HL-60 (cell line): ENCODE measurements around the gene TMEM126A.
A peak's percentile ranks its signal among the peaks of the same experiment; 100 is the strongest.

Experiments
- DNase-seq, 2 experiments: peaks; one replicate each; pipeline ENCODE4 v3.0.0-alpha.2; 2010 to 2020; ENCODE audit warnings: low read depth in 1 of 2, low spot score in 1 of 2
- H3K27ac ChIP-seq: fragments of 250-450 bp; sonication (Bioruptor Pico); replicated peaks from 2 replicates; pipeline ENCODE4 v1.5.1; 2020; ENCODE audit warnings: mild to moderate bottlenecking, moderate library complexity
- H3K27me3 ChIP-seq: fragments of 250-450 bp; sonication (Bioruptor Pico); 2 replicates; pipeline ENCODE4 v1.5.1; 2021; ENCODE audit warnings: mild to moderate bottlenecking, moderate library complexity; ENCODE audit not compliant: insufficient read depth, poor library complexity, severe bottlenecking
- H3K4me3 ChIP-seq: replicated peaks from 2 replicates; pipeline ENCODE4 v1.5.1; 2011; ENCODE audit warnings: mild to moderate bottlenecking, control low read depth, low read length; ENCODE audit not compliant: insufficient read depth
- CTCF ChIP-seq: IDR thresholded peaks from one replicate; pipeline ENCODE4 v1.5.1; 2011; ENCODE audit warnings: low read length, control low read depth, inconsistent platforms; ENCODE audit not compliant: insufficient read depth
- GABPA ChIP-seq: IDR thresholded peaks from 2 replicates; pipeline ENCODE4 v1.6.1; 2012; ENCODE audit warnings: low read depth
- POLR2AphosphoS5 ChIP-seq: IDR thresholded peaks from 2 replicates; pipeline ENCODE4 v1.6.1; 2012; ENCODE audit warnings: low read depth
- REST ChIP-seq: IDR thresholded peaks from 2 replicates; pipeline ENCODE4 v1.6.1; 2012; ENCODE audit warnings: low read depth; ENCODE audit not compliant: insufficient replicate concordance
- SPI1 ChIP-seq: IDR thresholded peaks from 2 replicates; pipeline ENCODE4 v1.6.1; 2012; ENCODE audit warnings: low read depth, mild to moderate bottlenecking, borderline replicate concordance

Gene TMEM126A

DNA sequence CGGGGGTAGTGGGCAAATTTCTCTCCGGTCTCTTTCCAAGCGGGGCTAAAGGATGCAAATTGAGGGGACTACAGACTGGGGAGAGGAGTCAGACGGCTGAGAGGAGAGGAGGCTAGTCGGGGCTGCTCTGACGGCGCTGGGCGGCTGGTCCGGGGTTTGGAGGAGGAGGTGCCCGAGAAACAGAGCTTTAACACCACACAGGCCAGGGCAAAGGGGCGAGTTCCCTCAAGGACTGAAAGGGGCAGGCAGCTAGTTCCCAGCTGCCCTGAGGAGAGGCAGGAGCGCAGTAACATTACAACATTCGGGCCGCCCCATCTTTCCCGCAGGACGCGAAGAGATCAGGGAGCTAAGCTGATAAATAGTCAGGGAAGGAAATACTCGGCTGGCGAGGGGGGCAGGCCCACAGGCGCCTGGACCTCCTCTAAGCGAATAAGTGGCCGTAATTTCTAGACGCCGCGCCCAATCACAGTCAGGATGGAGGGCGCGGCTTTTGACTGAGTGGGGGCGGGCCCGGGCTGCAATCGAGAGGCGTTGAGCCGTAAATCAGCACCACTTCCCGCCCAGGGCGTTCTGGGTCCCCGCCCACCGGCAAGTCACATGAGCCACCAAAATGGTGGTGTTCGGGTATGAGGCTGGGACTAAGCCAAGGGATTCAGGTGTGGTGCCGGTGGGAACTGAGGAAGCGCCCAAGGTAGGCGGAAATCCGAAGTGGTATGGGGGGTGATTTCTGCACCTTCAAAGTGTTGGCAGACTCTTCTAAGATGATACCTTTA lies 19.6 kb upstream of the TMEM126A start, which contains the start of gene TMEM126B:
TSS of gene TMEM126B (plus strand) at position 596 of the 773 bp plus-strand sequence. CDS start at position 611, 15 bp downstream.
- TF ChIP-seq POLR2AphosphoS5 (peak; percentile 87), CTCF (no peak), GABPA (no peak), REST (peak; percentile 54), SPI1 (peak; percentile 43; the same call in 1 of the 2 replicates)
- peak within 1 kb of the TSS; percentile 73 for H3K27ac ChIP-seq
- DNase-seq = peak; percentile 85 to 97
- H3K27me3 ChIP-seq = no peaks in the 10 kb centered on the region
- H3K4me3 ChIP-seq = peak within 1 kb of the TSS; percentile 87

DNA sequence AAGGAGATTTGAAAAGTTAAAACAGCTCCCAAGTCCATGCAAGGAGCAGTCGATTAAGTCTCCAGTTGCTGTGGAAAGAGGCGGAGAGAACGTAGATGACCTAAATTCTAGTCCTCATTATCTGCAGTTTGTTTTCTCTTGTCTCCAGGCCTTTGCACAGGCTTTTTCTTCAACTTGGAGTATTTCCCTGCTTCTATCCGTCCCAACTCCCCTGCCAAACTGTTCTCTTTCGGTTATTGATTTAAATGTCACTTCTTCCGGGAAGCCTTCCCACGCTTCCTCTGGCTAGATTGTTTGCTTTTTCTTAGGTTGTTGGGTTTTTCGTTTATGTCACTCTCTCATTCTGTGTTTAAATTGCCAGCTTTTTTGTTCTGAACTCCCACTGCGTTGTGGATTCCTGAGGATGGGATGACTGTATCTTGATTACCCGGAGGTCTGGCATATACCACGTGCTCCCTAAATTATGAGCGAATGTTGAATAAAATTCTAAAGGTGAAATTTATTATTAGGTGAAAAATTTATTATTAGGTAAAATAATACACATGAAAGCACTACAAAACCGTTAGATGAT lies 18.9 kb upstream of the TMEM126A start:
- TF ChIP-seq CTCF (no peak), REST (no peak), SPI1 (no peak), POLR2AphosphoS5 (no peak), GABPA (no peak)
- peak overlapping the region; percentile 73 for H3K27ac ChIP-seq
- no peak for DNase-seq

GRCh38 chr11:85634747-85635146 lies 13.0 kb upstream of the TMEM126A start:
- TF ChIP-seq GABPA (no peak), SPI1 (no peak), REST (no peak), CTCF (no peak), POLR2AphosphoS5 (no peak)
- Histone ChIP-seq H3K27me3 (no peaks in the 10 kb centered on the region), H3K27ac (no peak overlapping the region), H3K4me3 (no peak overlapping the region)
- DNase-seq = no peak

More for the DNA sequence above, 18.9 kb upstream of the TMEM126A start:
- no peaks in the 10 kb centered on the region for H3K27me3 ChIP-seq
- H3K4me3 ChIP-seq = peak overlapping the region; percentile 87
